Testis (tissue), 5 donors: ENCODE results near the gene IFNL2. TPM values are rescaled to one million over a fixed set of nuclear protein-coding genes. Genes with fewer than 3 reads are reported as not detected.
"Not testable (repeated sequence)": the region's sequence is repeated elsewhere in the genome, so short reads cannot be mapped to it uniquely, and the experiment has no call there.

Source experiments
- DNase-seq: peaks from one replicate; pipeline ENCODE4 v3.0.0-alpha.2; 2019
- H3K27ac ChIP-seq, 2 donors: fragments of 200-600 bp; sonication (generic); one replicate each; pipeline ENCODE4 v1.5.1; 2019
- H3K27me3 ChIP-seq: fragments of 200-600 bp; sonication (generic); one replicate; pipeline ENCODE4 v1.5.1; 2019
- H3K36me3 ChIP-seq: fragments of 200-600 bp; sonication (generic); one replicate; pipeline ENCODE4 v1.5.1; 2017; ENCODE audit warnings: low read depth; ENCODE audit errors: missing control alignments
- H3K4me1 ChIP-seq: fragments of 200-600 bp; sonication (generic); one replicate; pipeline ENCODE4 v1.5.1; 2019
- H3K4me3 ChIP-seq, 2 donors: fragments of 200-600 bp; sonication (generic); one replicate each; pipeline ENCODE4 v1.5.1; 2017 to 2019
- H3K9me3 ChIP-seq: fragments of 200-600 bp; sonication (generic); one replicate; pipeline ENCODE4 v1.5.1; 2017
- CTCF ChIP-seq, 3 experiments: fragments of 450-650 bp in 2 of 3; fragments of 200-600 bp in 1 of 3; sonication (generic) in 1 of 3; IDR thresholded peaks; one replicate each; pipeline ENCODE4 v1.5.1; 2016 to 2019; ENCODE audit warnings: antibody characterized with exemption in 3 of 3, mild to moderate bottlenecking in 2 of 3, moderate library complexity in 1 of 3
- POLR2A ChIP-seq: fragments of 450-650 bp; IDR thresholded peaks from one replicate; pipeline ENCODE4 v1.6.1; 2017; ENCODE audit warnings: antibody characterized with exemption, mild to moderate bottlenecking, moderate library complexity
- WGBS, 2 donors: methylation state at CpG; one replicate each; pipeline ENCODE4 v1.1.5; 2018; 5-methylcytosine and 5-hydroxymethylcytosine counted together
- intact Hi-C: fragments of 100-400 bp; cut with DNase I; formaldehyde crosslinking; loops from one replicate; pipeline ENCODE4 v1.15.1; 2023; ENCODE audit warnings: low total_unique reads
- long read RNA-seq, 2 donors: transcript quantifications; one replicate each; lab custom pipeline, GENCODE V29; 2026
- polyA plus RNA-seq: library from polyadenylated mRNA; stranded (reverse); fragments of 350-450 nt; fragmentation: Illumina TruSeq; extraction: RNeasy Lipid Tissue Mini Kit (QIAGEN cat#74804); gene quantifications from one replicate; pipeline ENCODE4 v1.2.3, GENCODE V29; 2014; ENCODE audit warnings: low read depth, low replicate concordance; ENCODE audit not compliant: insufficient read depth
- total RNA-seq, 2 donors: library from RNA; depleted of rRNA; stranded (reverse); fragments of >200 nt; gene quantifications; one replicate each; pipeline ENCODE4 v1.2.3, GENCODE V29; 2016

IFNL2 gene
- under 1 TPM in 1 of 2 donors, not detected in 1; 0.43 TPM for total RNA-seq
- polyA plus RNA-seq, result not detected
- long read RNA-seq, donor 1, result 0 reads
- long read RNA-seq, donor 2, result 0 reads

GRCh38 chr19:39268085-39268484 is at the start of gene IFNL2:
Gene IFNL2, plus strand, starts transcription at chr19:39268396. Its CDS starts 173 bp downstream, at chr19:39268569.
- H3K36me3 ChIP-seq, H3K9me3 ChIP-seq, DNase-seq, H3K4me3 ChIP-seq, intact Hi-C loops, H3K27ac ChIP-seq, H3K27me3 ChIP-seq, H3K4me1 ChIP-seq: not testable (repeated sequence)
- WGBS, 2 donors, result no CpG with 5 or more reads among the region's 1 CpG

- H3K36me3 ChIP-seq, H3K9me3 ChIP-seq, intact Hi-C loops, H3K27ac ChIP-seq, H3K27me3 ChIP-seq, H3K4me3 ChIP-seq, DNase-seq, H3K4me1 ChIP-seq: not testable (repeated sequence)
- WGBS, 2 donors, result 77 to 80% methylated on average over 10 of the region's 10 CpGs
These were observed 49.1 kb upstream of the IFNL2 start for GRCh38 chr19:39219108-39219507.

- no peaks in the 10 kb centered on the region for H3K9me3 ChIP-seq
- H3K4me1 ChIP-seq, result no peaks in the 10 kb centered on the region
- no peak overlapping the region for H3K4me3 ChIP-seq
- TF ChIP-seq CTCF (IDR thresholded peaks at IDR 0.05), result no peak
- TF ChIP-seq POLR2A, result no peak
- intact Hi-C loops, result no loop called here
- H3K36me3 ChIP-seq, result no peaks in the 10 kb centered on the region
- H3K27ac ChIP-seq, result no peak overlapping the region
- WGBS, 2 donors, result 42 to 43% methylated on average over 4 of the region's 4 CpGs
- no peak for DNase-seq
- no peaks in the 10 kb centered on the region for H3K27me3 ChIP-seq
These were observed 44.4 kb upstream of the IFNL2 start for GRCh38 chr19:39223703-39224279.

- Histone ChIP-seq H3K36me3 (no peaks in the 10 kb centered on the region), H3K4me1 (no peaks in the 10 kb centered on the region), H3K27ac (no peak overlapping the region), H3K4me3 (no peak overlapping the region), H3K9me3 (no peaks in the 10 kb centered on the region), H3K27me3 (no peaks in the 10 kb centered on the region)
- intact Hi-C loops, result no loop called here
- TF ChIP-seq CTCF (IDR thresholded peaks at IDR 0.05) (no peak), POLR2A (no peak)
- DNase-seq, result no peak
- WGBS, 2 donors, result 37 to 40% methylated on average over 3 of the region's 3 CpGs
These were observed 43.3 kb upstream of the IFNL2 start for GRCh38 chr19:39224910-39225309.

GRCh38 chr19:39230096-39230764 is 38.0 kb upstream of the IFNL2 start:
- no peak overlapping the region for H3K4me3 ChIP-seq
- intact Hi-C loops, result no loop called here
- no peak for DNase-seq
- WGBS, 2 donors, result 90% methylated on average over 2 of the region's 2 CpGs
- no peaks in the 10 kb centered on the region for H3K9me3 ChIP-seq
- H3K36me3 ChIP-seq, result no peaks in the 10 kb centered on the region
- no peaks in the 10 kb centered on the region for H3K4me1 ChIP-seq
- no peaks in the 10 kb centered on the region for H3K27me3 ChIP-seq
- no peak overlapping the region for H3K27ac ChIP-seq
- no peak for TF ChIP-seq CTCF (IDR thresholded peaks at IDR 0.05)
- TF ChIP-seq POLR2A, result no peak

GRCh38 chr19:39232708-39233107 is 35.5 kb upstream of the IFNL2 start:
- H3K27ac ChIP-seq, result no peak overlapping the region
- no peaks in the 10 kb centered on the region for H3K27me3 ChIP-seq
- DNase-seq, result no peak
- no peak for TF ChIP-seq CTCF (IDR thresholded peaks at IDR 0.05)
- TF ChIP-seq POLR2A, result no peak
- no peaks in the 10 kb centered on the region for H3K4me1 ChIP-seq
- H3K9me3 ChIP-seq, result no peaks in the 10 kb centered on the region
- no peaks in the 10 kb centered on the region for H3K36me3 ChIP-seq
- intact Hi-C loops, result no loop called here
- WGBS, 2 donors, result 95 to 98% methylated on average over 5 of the region's 5 CpGs
- no peak overlapping the region for H3K4me3 ChIP-seq
